ENCODE results near the gene SPDYE1. TPM values are rescaled to one million over a fixed set of nuclear protein-coding genes. Genes with fewer than 3 reads are reported as not detected.
"Not testable (repeated sequence)": the region's sequence is repeated elsewhere in the genome, so short reads cannot be mapped to it uniquely, and the experiment has no call there.

SPDYE1 gene
- polyA plus RNA-seq, 1 donor (not counting 4 experiments of a cell fraction or from before 2014, with no cell fraction given), result not detected

- H3K4me1 ChIP-seq (ENCODE audit: control insufficient read depth, extremely low read depth, insufficient read depth, low read length); H3K36me3 ChIP-seq (ENCODE audit: control insufficient read depth in 2 of 2, extremely low read depth in 1 of 2, insufficient read depth in 2 of 2, low read length in 2 of 2); H4K20me1 ChIP-seq (ENCODE audit: control insufficient read depth, extremely low read depth, insufficient read depth, low read length); H3K27me3 ChIP-seq (ENCODE audit: control insufficient read depth, extremely low read depth, insufficient read depth, low read length); DNase-seq (ENCODE audit: low read depth, low spot score); H3K27ac ChIP-seq (ENCODE audit: control insufficient read depth, insufficient read depth, low read length); H3K4me2 ChIP-seq (ENCODE audit: control insufficient read depth, extremely low read depth, insufficient read depth, low read depth, low read length); H3K9me3 ChIP-seq (ENCODE audit: control insufficient read depth, low read depth, low read length); dilution Hi-C loops (cut with MboI; ENCODE audit: extremely low pct_ligation_motif_present, low sequenced_read_pairs); H3K9ac ChIP-seq (ENCODE audit: control insufficient read depth, extremely low read depth, insufficient read depth, low read length); H3K4me3 ChIP-seq (ENCODE audit: control insufficient read depth in 2 of 3, extremely low read depth in 1 of 3, insufficient read depth in 2 of 3, low read depth in 1 of 3, low read length in 3 of 3); FAIRE-seq; H3K9me1 ChIP-seq (ENCODE audit: control insufficient read depth, extremely low read depth, insufficient read depth, low read length); H2AFZ ChIP-seq (ENCODE audit: control insufficient read depth, low read length); H3K79me2 ChIP-seq (ENCODE audit: control insufficient read depth, insufficient read depth, low read length): not testable (repeated sequence)
Measured at GRCh38 chr7:44029433-44029832, 31.7 kb downstream of the SPDYE1 start.

GRCh38 chr7:44030029-44030428 lies 32.3 kb downstream of the SPDYE1 start:
- FAIRE-seq; H3K27me3 ChIP-seq (ENCODE audit: control insufficient read depth, extremely low read depth, insufficient read depth, low read length); dilution Hi-C loops (cut with MboI; ENCODE audit: extremely low pct_ligation_motif_present, low sequenced_read_pairs): not testable (repeated sequence)

GRCh38 chr7:44031319-44031718 lies 33.6 kb downstream of the SPDYE1 start:
- H3K79me2 ChIP-seq (ENCODE audit: control insufficient read depth, insufficient read depth, low read length); H3K4me2 ChIP-seq (ENCODE audit: control insufficient read depth, extremely low read depth, insufficient read depth, low read depth, low read length); H3K9me1 ChIP-seq (ENCODE audit: control insufficient read depth, extremely low read depth, insufficient read depth, low read length); H3K9ac ChIP-seq (ENCODE audit: control insufficient read depth, extremely low read depth, insufficient read depth, low read length); H2AFZ ChIP-seq (ENCODE audit: control insufficient read depth, low read length); H3K27me3 ChIP-seq (ENCODE audit: control insufficient read depth, extremely low read depth, insufficient read depth, low read length); dilution Hi-C loops (cut with MboI; ENCODE audit: extremely low pct_ligation_motif_present, low sequenced_read_pairs); H3K36me3 ChIP-seq (ENCODE audit: control insufficient read depth in 2 of 2, extremely low read depth in 1 of 2, insufficient read depth in 2 of 2, low read length in 2 of 2); DNase-seq (ENCODE audit: low read depth, low spot score); H3K9me3 ChIP-seq (ENCODE audit: control insufficient read depth, low read depth, low read length); H3K27ac ChIP-seq (ENCODE audit: control insufficient read depth, insufficient read depth, low read length); FAIRE-seq; H4K20me1 ChIP-seq (ENCODE audit: control insufficient read depth, extremely low read depth, insufficient read depth, low read length); H3K4me3 ChIP-seq (ENCODE audit: control insufficient read depth in 2 of 3, extremely low read depth in 1 of 3, insufficient read depth in 2 of 3, low read depth in 1 of 3, low read length in 3 of 3); H3K4me1 ChIP-seq (ENCODE audit: control insufficient read depth, extremely low read depth, insufficient read depth, low read length): not testable (repeated sequence)

More at GRCh38 chr7:44030029-44030428, 32.3 kb downstream of the SPDYE1 start:
- H3K4me2 ChIP-seq (ENCODE audit: control insufficient read depth, extremely low read depth, insufficient read depth, low read depth, low read length); H3K9me1 ChIP-seq (ENCODE audit: control insufficient read depth, extremely low read depth, insufficient read depth, low read length); H3K9ac ChIP-seq (ENCODE audit: control insufficient read depth, extremely low read depth, insufficient read depth, low read length); DNase-seq (ENCODE audit: low read depth, low spot score); H3K79me2 ChIP-seq (ENCODE audit: control insufficient read depth, insufficient read depth, low read length); H3K9me3 ChIP-seq (ENCODE audit: control insufficient read depth, low read depth, low read length); H3K27ac ChIP-seq (ENCODE audit: control insufficient read depth, insufficient read depth, low read length); H3K4me3 ChIP-seq (ENCODE audit: control insufficient read depth in 2 of 3, extremely low read depth in 1 of 3, insufficient read depth in 2 of 3, low read depth in 1 of 3, low read length in 3 of 3); H2AFZ ChIP-seq (ENCODE audit: control insufficient read depth, low read length); H3K36me3 ChIP-seq (ENCODE audit: control insufficient read depth in 2 of 2, extremely low read depth in 1 of 2, insufficient read depth in 2 of 2, low read length in 2 of 2); H3K4me1 ChIP-seq (ENCODE audit: control insufficient read depth, extremely low read depth, insufficient read depth, low read length); H4K20me1 ChIP-seq (ENCODE audit: control insufficient read depth, extremely low read depth, insufficient read depth, low read length): not testable (repeated sequence)

GRCh38 chr7:44032031-44032430 lies 34.3 kb downstream of the SPDYE1 start:
- H3K27me3 ChIP-seq (ENCODE audit: control insufficient read depth, extremely low read depth, insufficient read depth, low read length); FAIRE-seq; H3K9ac ChIP-seq (ENCODE audit: control insufficient read depth, extremely low read depth, insufficient read depth, low read length); H3K4me3 ChIP-seq (ENCODE audit: control insufficient read depth in 2 of 3, extremely low read depth in 1 of 3, insufficient read depth in 2 of 3, low read depth in 1 of 3, low read length in 3 of 3); H3K9me1 ChIP-seq (ENCODE audit: control insufficient read depth, extremely low read depth, insufficient read depth, low read length); H4K20me1 ChIP-seq (ENCODE audit: control insufficient read depth, extremely low read depth, insufficient read depth, low read length); H3K9me3 ChIP-seq (ENCODE audit: control insufficient read depth, low read depth, low read length); H3K4me1 ChIP-seq (ENCODE audit: control insufficient read depth, extremely low read depth, insufficient read depth, low read length); dilution Hi-C loops (cut with MboI; ENCODE audit: extremely low pct_ligation_motif_present, low sequenced_read_pairs); H3K79me2 ChIP-seq (ENCODE audit: control insufficient read depth, insufficient read depth, low read length); H2AFZ ChIP-seq (ENCODE audit: control insufficient read depth, low read length); H3K4me2 ChIP-seq (ENCODE audit: control insufficient read depth, extremely low read depth, insufficient read depth, low read depth, low read length); H3K36me3 ChIP-seq (ENCODE audit: control insufficient read depth in 2 of 2, extremely low read depth in 1 of 2, insufficient read depth in 2 of 2, low read length in 2 of 2); H3K27ac ChIP-seq (ENCODE audit: control insufficient read depth, insufficient read depth, low read length); DNase-seq (ENCODE audit: low read depth, low spot score): not testable (repeated sequence)

GRCh38 chr7:44033971-44034844 lies 36.5 kb downstream of the SPDYE1 start:
- H4K20me1 ChIP-seq (ENCODE audit: control insufficient read depth, extremely low read depth, insufficient read depth, low read length); H3K9me1 ChIP-seq (ENCODE audit: control insufficient read depth, extremely low read depth, insufficient read depth, low read length); H3K4me2 ChIP-seq (ENCODE audit: control insufficient read depth, extremely low read depth, insufficient read depth, low read depth, low read length); H3K9me3 ChIP-seq (ENCODE audit: control insufficient read depth, low read depth, low read length); H3K36me3 ChIP-seq (ENCODE audit: control insufficient read depth in 2 of 2, extremely low read depth in 1 of 2, insufficient read depth in 2 of 2, low read length in 2 of 2); dilution Hi-C loops (cut with MboI; ENCODE audit: extremely low pct_ligation_motif_present, low sequenced_read_pairs); FAIRE-seq; H2AFZ ChIP-seq (ENCODE audit: control insufficient read depth, low read length); H3K27ac ChIP-seq (ENCODE audit: control insufficient read depth, insufficient read depth, low read length); H3K4me1 ChIP-seq (ENCODE audit: control insufficient read depth, extremely low read depth, insufficient read depth, low read length); DNase-seq (ENCODE audit: low read depth, low spot score); H3K79me2 ChIP-seq (ENCODE audit: control insufficient read depth, insufficient read depth, low read length); H3K9ac ChIP-seq (ENCODE audit: control insufficient read depth, extremely low read depth, insufficient read depth, low read length); H3K4me3 ChIP-seq (ENCODE audit: control insufficient read depth in 2 of 3, extremely low read depth in 1 of 3, insufficient read depth in 2 of 3, low read depth in 1 of 3, low read length in 3 of 3); H3K27me3 ChIP-seq (ENCODE audit: control insufficient read depth, extremely low read depth, insufficient read depth, low read length): not testable (repeated sequence)

All from keratinocyte (primary cell).